ENCODE data around the gene SNHG17. TPM values are rescaled to one million over a fixed set of nuclear protein-coding genes. Genes with fewer than 3 reads are reported as not detected.

Gene SNHG17
- total RNA-seq, 1 donor from 2014 or later: 31.6 TPM

- no peak overlapping the region for H3K27ac Mint-ChIP-seq
- H3K27me3 Mint-ChIP-seq: no peaks in the 10 kb centered on the region
- peaks cover 15% of the 10 kb centered on the region for H3K36me3 Mint-ChIP-seq (ENCODE audit: insufficient read depth)
- no peak overlapping the region for H3K4me3 Mint-ChIP-seq (ENCODE audit: low read depth)
- no peak for TF ChIP-seq CTCF (IDR thresholded peaks at IDR 0.05; ENCODE audit: unreplicated experiment)
- DNase-seq (ENCODE audit: low spot score, unreplicated experiment): no peak
- no peaks in the 10 kb centered on the region for H3K9me3 Mint-ChIP-seq (ENCODE audit: low read depth)
- peaks cover 13% of the 10 kb centered on the region for H3K4me1 Mint-ChIP-seq (ENCODE audit: low read depth)
Observed at GRCh38 chr20:38450412-38450975, 15.4 kb upstream of the SNHG17 start.

- Mint-ChIP-seq H3K27ac (no peak overlapping the region), H3K4me1 (ENCODE audit: low read depth) (peaks cover 13% of the 10 kb centered on the region), H3K36me3 (ENCODE audit: insufficient read depth) (peaks cover 15% of the 10 kb centered on the region), H3K4me3 (ENCODE audit: low read depth) (no peak overlapping the region), H3K27me3 (no peaks in the 10 kb centered on the region), H3K9me3 (ENCODE audit: low read depth) (no peaks in the 10 kb centered on the region)
- no peak for TF ChIP-seq CTCF (IDR thresholded peaks at IDR 0.05; ENCODE audit: unreplicated experiment)
- DNase-seq (ENCODE audit: low spot score, unreplicated experiment): no peak
Observed at GRCh38 chr20:38449046-38449445, 13.9 kb upstream of the SNHG17 start.

GRCh38 chr20:38447931-38448675 is 13.0 kb upstream of the SNHG17 start:
- Mint-ChIP-seq H3K36me3 (ENCODE audit: insufficient read depth) (peaks cover 15% of the 10 kb centered on the region), H3K4me3 (ENCODE audit: low read depth) (peak overlapping the region; percentile 80), H3K4me1 (ENCODE audit: low read depth) (peaks cover 13% of the 10 kb centered on the region), H3K27me3 (no peaks in the 10 kb centered on the region), H3K27ac (peak overlapping the region; percentile 12), H3K9me3 (ENCODE audit: low read depth) (no peaks in the 10 kb centered on the region)
- no peak for DNase-seq (ENCODE audit: low spot score, unreplicated experiment)
- no peak for TF ChIP-seq CTCF (IDR thresholded peaks at IDR 0.05; ENCODE audit: unreplicated experiment)

GRCh38 chr20:38447251-38447661 is 12.1 kb upstream of the SNHG17 start:
- peak overlapping the region; percentile 80 for H3K4me3 Mint-ChIP-seq (ENCODE audit: low read depth)
- H3K27ac Mint-ChIP-seq: peak overlapping the region; percentile 16
- DNase-seq (ENCODE audit: low spot score, unreplicated experiment): no peak
- TF ChIP-seq CTCF (IDR thresholded peaks at IDR 0.05; ENCODE audit: unreplicated experiment): no peak
- peaks cover 13% of the 10 kb centered on the region for H3K36me3 Mint-ChIP-seq (ENCODE audit: insufficient read depth)
- peaks cover under 1% of the 10 kb centered on the region for H3K27me3 Mint-ChIP-seq
- peaks cover 13% of the 10 kb centered on the region for H3K4me1 Mint-ChIP-seq (ENCODE audit: low read depth)
- no peaks in the 10 kb centered on the region for H3K9me3 Mint-ChIP-seq (ENCODE audit: low read depth)

- Mint-ChIP-seq H3K4me1 (ENCODE audit: low read depth) (peaks cover 13% of the 10 kb centered on the region), H3K27me3 (peaks cover 2% of the 10 kb centered on the region), H3K9me3 (ENCODE audit: low read depth) (no peaks in the 10 kb centered on the region), H3K36me3 (ENCODE audit: insufficient read depth) (peaks cover 13% of the 10 kb centered on the region), H3K4me3 (ENCODE audit: low read depth) (peak overlapping the region; percentile 80), H3K27ac (peak overlapping the region; percentile 37)
- peak; percentile 96 for TF ChIP-seq CTCF (IDR thresholded peaks at IDR 0.05; ENCODE audit: unreplicated experiment)
- peak; percentile 87 for DNase-seq (ENCODE audit: low spot score, unreplicated experiment)
Observed at GRCh38 chr20:38446441-38447209, 11.5 kb upstream of the SNHG17 start.
